A673 (cell line): ENCODE measurements around the gene PDE10A. TPM values are rescaled to one million over a fixed set of nuclear protein-coding genes. Genes with fewer than 3 reads are reported as not detected.

Experiments used
- BruUV-seq: library from RNA; stranded (reverse); fragments of 400-500 nt; replicated peaks from 2 replicates; lab custom pipeline; 2021; lab: Mats Ljungman, UMichigan
- CTCF ChIA-PET: fragments of 300-600 bp; sonication (Branson Sonifier 250); formaldehyde crosslinking; loops from one replicate; lab custom pipeline; 2022; ENCODE audit warnings: antibody characterized with exemption; lab: Charles Lee
- POLR2A ChIA-PET: fragments of 300-600 bp; sonication (Branson Sonifier 250); formaldehyde crosslinking; loops from one replicate; lab custom pipeline; 2022; ENCODE audit warnings: antibody characterized with exemption; ENCODE audit not compliant: low non-redundant PET; lab: Charles Lee
- DNase-seq: peaks from one replicate; pipeline ENCODE4 v3.0.0-alpha.2; 2015; ENCODE audit warnings: low spot score
- H3K27ac ChIP-seq: fragments of 200-600 bp; sonication (generic); 2 replicates; pipeline ENCODE4 v1.5.1; 2016; ENCODE audit warnings: mixed run types, low read depth, mild to moderate bottlenecking, mixed read lengths, antibody characterized with exemption, low read length; ENCODE audit not compliant: poor library complexity, severe bottlenecking
- H3K27me3 ChIP-seq: fragments of 200-600 bp; sonication (generic); replicated peaks from 2 replicates; pipeline ENCODE4 v1.6.1; 2017; ENCODE audit warnings: mixed run types, low read depth, mild to moderate bottlenecking, mixed read lengths, antibody characterized with exemption, low read length; ENCODE audit not compliant: insufficient read depth, poor library complexity
- H3K36me3 ChIP-seq: fragments of 200-600 bp; sonication (generic); 2 replicates; pipeline ENCODE4 v1.6.1; 2016; ENCODE audit warnings: mixed run types, mild to moderate bottlenecking, mixed read lengths, antibody characterized with exemption, low read length; ENCODE audit not compliant: insufficient read depth, poor library complexity, severe bottlenecking
- H3K4me1 ChIP-seq: fragments of 200-600 bp; sonication (generic); 2 replicates; pipeline ENCODE4 v1.6.1; 2017; ENCODE audit warnings: mixed run types, mild to moderate bottlenecking, mixed read lengths, antibody characterized with exemption, low read length; ENCODE audit not compliant: insufficient read depth, poor library complexity, severe bottlenecking
- H3K4me3 ChIP-seq: fragments of 200-600 bp; sonication (generic); 2 replicates; pipeline ENCODE4 v1.5.1; 2016; ENCODE audit warnings: low read depth, mixed run types, mild to moderate bottlenecking, mixed read lengths, low read length; ENCODE audit not compliant: poor library complexity, severe bottlenecking
- H3K9me3 ChIP-seq: fragments of 200-600 bp; sonication (generic); 2 replicates; pipeline ENCODE4 v1.6.1; 2016; ENCODE audit warnings: mixed run types, low read depth, mild to moderate bottlenecking, mixed read lengths, antibody characterized with exemption, low read length; ENCODE audit not compliant: poor library complexity, severe bottlenecking
- EZH2 ChIP-seq: fragments of 200-600 bp; sonication (generic); IDR thresholded peaks from 2 replicates; pipeline ENCODE4 v1.6.1; 2017; ENCODE audit warnings: borderline replicate concordance, low read depth, mild to moderate bottlenecking, mixed read lengths, antibody characterized with exemption, low read length; ENCODE audit not compliant: poor library complexity, severe bottlenecking
- intact Hi-C: fragments of 100-400 bp; cut with micrococcal nuclease; formaldehyde crosslinking; loops from one replicate; pipeline ENCODE4 v1.10.0; 2022; ENCODE audit not compliant: unreplicated experiment
- total RNA-seq: library from RNA; stranded (reverse); gene quantifications from 2 replicates; pipeline ENCODE4 v1.2.3, GENCODE V29; 2021
- TF ChIP-seq, protein P1 (sequence below): fragments of 300-800, 200-600 bp; sonication (generic); conservative IDR thresholded peaks from 2 replicates; pipeline ENCODE4 v1.5.1; 2017; ENCODE audit warnings: low read depth, mild to moderate bottlenecking, antibody characterized with exemption, low read length, moderate library complexity, mixed read lengths

PDE10A gene
- total RNA-seq, 1 experiment from 2014 or later, result 2.3 TPM

GRCh38 chr6:165579151-165579550 is 83.9 kb downstream of the PDE10A start:
- intact Hi-C loops, result no loop called here
- Histone ChIP-seq H3K4me3 (no peak overlapping the region), H3K9me3 (no peaks in the 10 kb centered on the region), H3K4me1 (no peaks in the 10 kb centered on the region), H3K36me3 (no peaks in the 10 kb centered on the region), H3K27ac (no peak overlapping the region), H3K27me3 (no peaks in the 10 kb centered on the region)
- TF ChIP-seq, protein P1, sequence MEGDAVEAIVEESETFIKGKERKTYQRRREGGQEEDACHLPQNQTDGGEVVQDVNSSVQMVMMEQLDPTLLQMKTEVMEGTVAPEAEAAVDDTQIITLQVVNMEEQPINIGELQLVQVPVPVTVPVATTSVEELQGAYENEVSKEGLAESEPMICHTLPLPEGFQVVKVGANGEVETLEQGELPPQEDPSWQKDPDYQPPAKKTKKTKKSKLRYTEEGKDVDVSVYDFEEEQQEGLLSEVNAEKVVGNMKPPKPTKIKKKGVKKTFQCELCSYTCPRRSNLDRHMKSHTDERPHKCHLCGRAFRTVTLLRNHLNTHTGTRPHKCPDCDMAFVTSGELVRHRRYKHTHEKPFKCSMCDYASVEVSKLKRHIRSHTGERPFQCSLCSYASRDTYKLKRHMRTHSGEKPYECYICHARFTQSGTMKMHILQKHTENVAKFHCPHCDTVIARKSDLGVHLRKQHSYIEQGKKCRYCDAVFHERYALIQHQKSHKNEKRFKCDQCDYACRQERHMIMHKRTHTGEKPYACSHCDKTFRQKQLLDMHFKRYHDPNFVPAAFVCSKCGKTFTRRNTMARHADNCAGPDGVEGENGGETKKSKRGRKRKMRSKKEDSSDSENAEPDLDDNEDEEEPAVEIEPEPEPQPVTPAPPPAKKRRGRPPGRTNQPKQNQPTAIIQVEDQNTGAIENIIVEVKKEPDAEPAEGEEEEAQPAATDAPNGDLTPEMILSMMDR, result no peak
- TF ChIP-seq EZH2, result no peak
- no TSS peak for BruUV-seq
- POLR2A ChIA-PET, result no interaction called here
- DNase-seq, result no peak
- CTCF ChIA-PET, result no interaction called here

DNA sequence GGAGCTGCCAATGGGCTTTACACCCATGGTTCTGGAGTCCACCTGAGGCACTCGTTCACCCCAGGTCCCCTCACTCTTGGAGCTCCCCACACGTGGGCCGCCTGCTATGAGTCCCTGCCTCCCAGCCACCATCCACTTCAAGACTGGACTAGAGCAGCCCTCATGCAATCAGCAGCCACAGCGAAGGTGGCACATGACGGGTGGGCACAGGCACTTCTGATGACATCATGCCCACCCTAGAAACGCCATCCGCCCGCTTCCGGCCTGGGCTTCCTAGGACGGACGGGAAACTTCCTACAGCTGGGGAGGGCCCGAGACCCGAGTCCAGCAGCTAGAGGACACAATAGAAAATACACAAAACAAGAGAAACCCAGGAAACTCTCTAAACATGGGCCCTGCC is 85.5 kb downstream of the PDE10A start:
- H3K4me1 ChIP-seq, result no peaks in the 10 kb centered on the region
- BruUV-seq, result no TSS peak
- no peaks in the 10 kb centered on the region for H3K9me3 ChIP-seq
- no peak for DNase-seq
- ChIA-PET POLR2A (no interaction called here), CTCF (no interaction called here)
- no peaks in the 10 kb centered on the region for H3K36me3 ChIP-seq
- intact Hi-C loops, result no loop called here
- no peak overlapping the region for H3K4me3 ChIP-seq
- H3K27me3 ChIP-seq, result no peaks in the 10 kb centered on the region
- no peak overlapping the region for H3K27ac ChIP-seq
- no peak for TF ChIP-seq EZH2
- TF ChIP-seq, protein P1, result no peak

- no peak for DNase-seq
- Histone ChIP-seq H3K4me1 (no peaks in the 10 kb centered on the region), H3K27me3 (no peaks in the 10 kb centered on the region), H3K36me3 (no peaks in the 10 kb centered on the region), H3K4me3 (no peak overlapping the region), H3K27ac (no peak overlapping the region), H3K9me3 (no peaks in the 10 kb centered on the region)
- intact Hi-C loops, result no loop called here
- CTCF ChIA-PET, result no interaction called here
- TF ChIP-seq, protein P1, result no peak
- no peak for TF ChIP-seq EZH2
- POLR2A ChIA-PET, result no interaction called here
- BruUV-seq, result no TSS peak
These were observed 87.9 kb downstream of the PDE10A start for GRCh38 chr6:165575158-165575549.
